Smooth muscle cell (in vitro differentiated cells): ENCODE measurements around the gene SORCS2. TPM values are rescaled to one million over a fixed set of nuclear protein-coding genes. Genes with fewer than 3 reads are reported as not detected.

Experiments used
- DNase-seq: peaks from one replicate; lab custom pipeline; 2025; ENCODE audit not compliant: unreplicated experiment; lab: John Stamatoyannopoulos, UW
- H2AFZ ChIP-seq: fragments of 200-600 bp; sonication (generic); 2 replicates; pipeline ENCODE4 v1.6.0; 2016; ENCODE audit warnings: antibody characterized with exemption, low read depth, mild to moderate bottlenecking
- H3F3A ChIP-seq: fragments of 200-600 bp; sonication (generic); 2 replicates; pipeline ENCODE4 v1.6.0; 2017; ENCODE audit warnings: antibody characterized with exemption, low read depth
- H3K27ac ChIP-seq: fragments of 200-600 bp; sonication (generic); 2 replicates; pipeline ENCODE4 v1.5.1; 2016; ENCODE audit warnings: low read depth, mild to moderate bottlenecking
- H3K27me3 ChIP-seq: fragments of 200-600 bp; sonication (generic); 2 replicates; pipeline ENCODE4 v1.6.1; 2016; ENCODE audit warnings: low read depth, mild to moderate bottlenecking
- H3K36me3 ChIP-seq: fragments of 200-600 bp; sonication (generic); 2 replicates; pipeline ENCODE4 v1.5.1; 2016; ENCODE audit warnings: low read depth
- H3K4me1 ChIP-seq: fragments of 200-600 bp; sonication (generic); 2 replicates; pipeline ENCODE4 v1.5.1; 2016; ENCODE audit warnings: low read depth
- H3K4me2 ChIP-seq: fragments of 200-600 bp; sonication (generic); 2 replicates; pipeline ENCODE4 v1.6.0; 2016; ENCODE audit warnings: mild to moderate bottlenecking
- H3K4me3 ChIP-seq: fragments of 200-600 bp; sonication (generic); 2 replicates; pipeline ENCODE4 v1.5.1; 2016; ENCODE audit warnings: mild to moderate bottlenecking
- H3K79me2 ChIP-seq: fragments of 200-600 bp; sonication (generic); 2 replicates; pipeline ENCODE4 v1.6.0; 2016; ENCODE audit warnings: low read depth, mild to moderate bottlenecking
- H3K9ac ChIP-seq: fragments of 200-600 bp; sonication (generic); 2 replicates; pipeline ENCODE4 v1.6.0; 2016; ENCODE audit warnings: low read depth
- H3K9me3 ChIP-seq: fragments of 200-600 bp; sonication (generic); replicated peaks from 2 replicates; pipeline ENCODE4 v1.5.1; 2016; ENCODE audit warnings: low read depth
- H4K20me1 ChIP-seq: fragments of 200-600 bp; sonication (generic); 2 replicates; pipeline ENCODE4 v1.6.0; 2016; ENCODE audit warnings: low read depth
- WGBS: methylation state at CpG from one replicate; pipeline ENCODE4 v1.1.7; 2016; ENCODE audit warnings: low lambda C conversion rate; 5-methylcytosine and 5-hydroxymethylcytosine counted together
- polyA plus RNA-seq: library from polyadenylated mRNA; unstranded; fragments of >200 nt; fragmentation: Nextera tagmentation; extraction: Ambion mirVana; gene quantifications from 2 replicates; pipeline ENCODE4 v1.2.1, GENCODE V29; 2016
- total RNA-seq: library from RNA; depleted of rRNA; stranded (reverse); fragments of >200 nt; gene quantifications from 2 replicates; pipeline ENCODE4 v1.2.3, GENCODE V29; 2014
- TF ChIP-seq, protein P1 (sequence below): fragments of 200-600 bp; sonication (generic); IDR thresholded peaks from 2 replicates; pipeline ENCODE4 v1.5.1; 2017; ENCODE audit warnings: borderline replicate concordance, mild to moderate bottlenecking, antibody characterized with exemption; ENCODE audit not compliant: insufficient read depth, poor library complexity, severe bottlenecking

Gene SORCS2
- total and polyA plus RNA-seq, 2 experiments from 2014 or later: 5.2 to 9.3 TPM

DNA sequence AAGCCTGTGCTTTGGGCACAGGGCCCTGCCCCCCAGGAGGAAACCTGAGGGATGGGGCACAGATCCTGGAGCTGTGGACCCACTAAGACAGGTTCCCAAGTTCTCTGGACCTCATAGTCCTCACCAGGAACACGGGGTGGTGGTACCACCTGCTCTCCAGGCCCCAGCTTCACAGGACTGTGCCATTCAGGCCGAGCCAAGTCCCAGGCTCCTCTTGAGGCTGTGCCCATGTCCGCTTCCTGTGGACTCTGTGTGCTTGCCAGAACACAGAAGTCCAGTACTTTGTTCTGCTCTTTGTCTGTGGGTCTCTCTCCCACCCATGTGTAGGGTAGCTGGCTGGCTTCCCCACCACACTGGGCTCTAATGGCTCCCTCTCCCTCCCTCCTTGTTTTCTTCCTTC, 346.8 kb downstream of the SORCS2 start:
- Histone ChIP-seq H3K4me1 (no peaks in the 10 kb centered on the region), H3K4me2 (no peak overlapping the region), H3K36me3 (no peaks in the 10 kb centered on the region), H3K79me2 (no peaks in the 10 kb centered on the region), H3K9me3 (no peaks in the 10 kb centered on the region), H3K27me3 (no peaks in the 10 kb centered on the region), H3K27ac (no peak overlapping the region), H4K20me1 (no peaks in the 10 kb centered on the region), H3K9ac (no peak overlapping the region), H3F3A (no peaks in the 10 kb centered on the region), H3K4me3 (no peak overlapping the region), H2AFZ (no peak overlapping the region)
- TF ChIP-seq, protein P1, sequence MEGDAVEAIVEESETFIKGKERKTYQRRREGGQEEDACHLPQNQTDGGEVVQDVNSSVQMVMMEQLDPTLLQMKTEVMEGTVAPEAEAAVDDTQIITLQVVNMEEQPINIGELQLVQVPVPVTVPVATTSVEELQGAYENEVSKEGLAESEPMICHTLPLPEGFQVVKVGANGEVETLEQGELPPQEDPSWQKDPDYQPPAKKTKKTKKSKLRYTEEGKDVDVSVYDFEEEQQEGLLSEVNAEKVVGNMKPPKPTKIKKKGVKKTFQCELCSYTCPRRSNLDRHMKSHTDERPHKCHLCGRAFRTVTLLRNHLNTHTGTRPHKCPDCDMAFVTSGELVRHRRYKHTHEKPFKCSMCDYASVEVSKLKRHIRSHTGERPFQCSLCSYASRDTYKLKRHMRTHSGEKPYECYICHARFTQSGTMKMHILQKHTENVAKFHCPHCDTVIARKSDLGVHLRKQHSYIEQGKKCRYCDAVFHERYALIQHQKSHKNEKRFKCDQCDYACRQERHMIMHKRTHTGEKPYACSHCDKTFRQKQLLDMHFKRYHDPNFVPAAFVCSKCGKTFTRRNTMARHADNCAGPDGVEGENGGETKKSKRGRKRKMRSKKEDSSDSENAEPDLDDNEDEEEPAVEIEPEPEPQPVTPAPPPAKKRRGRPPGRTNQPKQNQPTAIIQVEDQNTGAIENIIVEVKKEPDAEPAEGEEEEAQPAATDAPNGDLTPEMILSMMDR: no peak
- 67% methylated on average over 3 of the region's 3 CpGs for WGBS
- no peak for DNase-seq

DNA sequence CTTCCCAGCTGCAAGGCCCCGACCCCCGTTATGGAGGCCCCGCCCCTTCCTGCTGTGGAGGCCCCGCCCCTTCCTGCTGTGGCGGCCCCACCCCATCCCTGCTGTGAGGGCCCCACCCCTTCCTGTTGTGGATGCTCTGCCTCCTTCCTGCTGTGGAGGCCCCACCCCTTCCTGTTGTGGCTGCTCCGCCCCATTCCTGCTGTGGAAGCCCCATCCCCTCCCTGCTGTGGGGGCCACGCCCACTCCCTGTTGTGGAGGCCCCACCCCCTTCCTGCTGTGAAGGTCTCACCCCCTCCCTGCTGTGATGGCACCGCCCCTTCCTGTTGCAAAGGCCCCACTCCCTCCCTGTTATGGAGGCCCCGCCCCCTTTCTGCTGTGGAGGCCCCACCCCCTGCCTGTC, 347.3 kb downstream of the SORCS2 start:
- H3K4me2 ChIP-seq: no peak overlapping the region
- WGBS: 79% methylated on average over 5 of the region's 9 CpGs
- H3K4me3 ChIP-seq: no peak overlapping the region
- H4K20me1 ChIP-seq: no peaks in the 10 kb centered on the region
- no peak overlapping the region for H3K27ac ChIP-seq
- TF ChIP-seq, protein P1: no peak
- H2AFZ ChIP-seq: no peak overlapping the region
- no peaks in the 10 kb centered on the region for H3K4me1 ChIP-seq
- H3K27me3 ChIP-seq: no peaks in the 10 kb centered on the region
- DNase-seq: no peak
- no peaks in the 10 kb centered on the region for H3F3A ChIP-seq
- H3K9ac ChIP-seq: no peak overlapping the region
- no peaks in the 10 kb centered on the region for H3K9me3 ChIP-seq
- no peaks in the 10 kb centered on the region for H3K79me2 ChIP-seq
- H3K36me3 ChIP-seq: no peaks in the 10 kb centered on the region

DNA sequence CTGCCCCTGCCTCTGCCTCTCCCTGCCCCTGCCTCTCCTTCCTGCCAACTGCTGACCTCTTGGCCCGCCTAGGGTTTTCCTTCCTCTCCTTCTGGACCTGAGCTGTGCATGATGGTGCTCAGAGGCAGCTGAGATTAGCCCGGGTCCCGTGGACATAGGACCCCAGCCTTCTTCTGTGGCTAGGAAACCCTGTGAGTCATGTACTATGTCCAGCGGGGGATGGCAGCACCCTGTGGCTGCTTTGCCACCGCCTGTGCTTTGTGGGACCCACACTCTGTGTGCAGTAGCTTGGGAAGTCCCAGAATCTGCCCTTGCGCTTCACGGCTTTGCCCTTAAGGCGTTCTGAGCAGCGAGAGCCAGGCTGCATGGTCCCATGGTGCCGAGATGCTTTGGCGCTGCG, 347.9 kb downstream of the SORCS2 start:
- no peak overlapping the region for H2AFZ ChIP-seq
- no peak overlapping the region for H3K9ac ChIP-seq
- WGBS: 84% methylated on average over 12 of the region's 12 CpGs
- H3F3A ChIP-seq: no peaks in the 10 kb centered on the region
- no peak for DNase-seq
- H3K9me3 ChIP-seq: no peaks in the 10 kb centered on the region
- no peaks in the 10 kb centered on the region for H3K36me3 ChIP-seq
- H3K27me3 ChIP-seq: no peaks in the 10 kb centered on the region
- H3K4me1 ChIP-seq: no peaks in the 10 kb centered on the region
- TF ChIP-seq, protein P1: no peak
- no peaks in the 10 kb centered on the region for H3K79me2 ChIP-seq
- no peak overlapping the region for H3K27ac ChIP-seq
- H3K4me3 ChIP-seq: no peak overlapping the region
- no peak overlapping the region for H3K4me2 ChIP-seq
- no peaks in the 10 kb centered on the region for H4K20me1 ChIP-seq

DNA sequence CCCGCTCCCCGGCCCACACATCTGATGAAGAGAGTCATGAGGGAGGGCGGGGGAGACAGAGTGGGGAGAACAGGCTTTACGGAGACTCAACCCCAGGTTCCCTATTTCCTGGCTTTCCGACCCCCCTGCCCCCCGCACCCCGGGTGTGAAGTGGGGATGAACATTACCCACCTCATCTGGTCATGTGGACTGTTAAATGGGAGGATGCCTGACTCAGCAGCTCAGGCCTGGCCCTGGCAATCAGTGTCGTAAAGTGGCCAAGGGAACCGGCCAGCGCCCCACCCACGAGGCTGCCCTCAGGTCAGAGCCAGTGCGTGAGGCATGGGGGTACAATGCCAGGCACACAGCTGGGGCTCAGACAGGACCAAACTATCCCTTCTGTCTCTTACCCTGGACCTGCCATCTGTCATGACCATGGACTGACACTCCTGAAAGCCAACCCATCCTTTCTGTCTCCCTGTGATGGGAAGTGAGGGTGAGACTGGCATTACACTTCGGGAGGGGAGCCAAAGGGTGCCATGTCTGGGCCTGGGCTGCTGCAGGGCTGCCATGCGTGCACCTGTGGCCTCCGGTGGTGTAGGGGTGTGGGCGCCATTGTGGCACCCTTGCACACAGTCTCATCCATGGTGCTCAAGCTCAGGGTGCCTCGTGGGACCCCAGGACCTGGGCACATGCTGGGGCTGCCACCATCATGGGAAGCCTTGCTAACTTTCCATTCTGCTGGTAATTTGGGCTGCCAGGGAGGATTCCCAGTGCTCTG, 348.5 kb downstream of the SORCS2 start:
- no peak for DNase-seq
- 93% methylated on average over 14 of the region's 17 CpGs for WGBS

More for the DNA sequence above, 348.5 kb downstream of the SORCS2 start:
- Histone ChIP-seq H3K9ac (no peak overlapping the region), H2AFZ (no peak overlapping the region), H3K4me1 (no peaks in the 10 kb centered on the region), H3K4me2 (no peak overlapping the region), H4K20me1 (no peaks in the 10 kb centered on the region), H3K36me3 (no peaks in the 10 kb centered on the region), H3K79me2 (no peaks in the 10 kb centered on the region), H3K27ac (no peak overlapping the region), H3F3A (no peaks in the 10 kb centered on the region), H3K9me3 (no peaks in the 10 kb centered on the region), H3K27me3 (no peaks in the 10 kb centered on the region), H3K4me3 (no peak overlapping the region)
- TF ChIP-seq, protein P1: no peak
